Lower lobe of right lung (tissue), 2 donors: ENCODE results near the gene SMC4. TPM values are rescaled to one million over a fixed set of nuclear protein-coding genes. Genes with fewer than 3 reads are reported as not detected.

Source experiments
- ATAC-seq, 2 donors: fragments of 200-7000 bp; cut with Tn5 transposase; one replicate each; pipeline ENCODE4 v1.9.1; 2020 to 2022; ENCODE audit warnings: mild to moderate bottlenecking in 2 of 2, moderate library complexity in 2 of 2
- DNase-seq: peaks from one replicate; pipeline ENCODE4 v3.0.0-alpha.2; 2020
- H3K27ac ChIP-seq: fragments of 200-600 bp; one replicate; pipeline ENCODE4 v1.8.0; 2022
- H3K27me3 ChIP-seq: fragments of 200-600 bp; one replicate; pipeline ENCODE4 v1.8.0; 2022; ENCODE audit warnings: low read depth
- H3K36me3 ChIP-seq: fragments of 200-600 bp; one replicate; pipeline ENCODE4 v1.8.0; 2022; ENCODE audit warnings: mild to moderate bottlenecking
- H3K4me1 ChIP-seq: fragments of 200-600 bp; one replicate; pipeline ENCODE4 v1.8.0; 2022
- H3K4me3 ChIP-seq: fragments of 200-600 bp; one replicate; pipeline ENCODE4 v1.8.0; 2022; ENCODE audit warnings: mild to moderate bottlenecking
- H3K9me3 ChIP-seq: fragments of 200-600 bp; one replicate; pipeline ENCODE4 v1.8.0; 2022
- CTCF ChIP-seq: fragments of 200-600 bp; IDR thresholded peaks from one replicate; pipeline ENCODE4 v1.8.0; 2022; ENCODE audit warnings: antibody characterized with exemption, mild to moderate bottlenecking
- intact Hi-C: fragments of 100-400 bp; cut with DNase I; formaldehyde crosslinking; loops from one replicate; pipeline ENCODE4 v1.11.0; 2022
- total RNA-seq: library from RNA; stranded (reverse); fragmentation: NEBNext Ultra II Directional; extraction: Animal tissue kit (Norgen Biotek cat#: 25700); gene quantifications from one replicate; pipeline ENCODE4 v1.2.1, GENCODE V29; 2021
- donor health status: DM: no; HTN: yes; CAD: no; lungs with severe emphysema.

The SMC4 gene
- total RNA-seq, 1 donor from 2014 or later, result 57.6 TPM

GRCh38 chr3:160435747-160436146 lies 36.3 kb downstream of the SMC4 start:
- DNase-seq (no peak), ATAC-seq (no peak)
- peaks cover 50% of the 10 kb centered on the region for H3K36me3 ChIP-seq
- H3K9me3 ChIP-seq, result no peaks in the 10 kb centered on the region
- no peak for TF ChIP-seq CTCF
- H3K27ac ChIP-seq, result no peak overlapping the region
- intact Hi-C loops, result no loop called here
- no peaks in the 10 kb centered on the region for H3K27me3 ChIP-seq
- no peaks in the 10 kb centered on the region for H3K4me1 ChIP-seq
- no peak overlapping the region for H3K4me3 ChIP-seq

- ATAC-seq (no peak), DNase-seq (no peak)
- Histone ChIP-seq H3K27me3 (no peaks in the 10 kb centered on the region), H3K9me3 (no peaks in the 10 kb centered on the region), H3K27ac (no peak overlapping the region), H3K36me3 (peaks cover 37% of the 10 kb centered on the region), H3K4me1 (no peaks in the 10 kb centered on the region), H3K4me3 (no peak overlapping the region)
- no peak for TF ChIP-seq CTCF
- intact Hi-C loops, result no loop called here
Measured at GRCh38 chr3:160437083-160437455, 37.6 kb downstream of the SMC4 start.

GRCh38 chr3:160440687-160441086 lies 41.2 kb downstream of the SMC4 start:
- ATAC-seq (no peak), DNase-seq (no peak)
- H3K4me3 ChIP-seq, result no peak overlapping the region
- H3K27ac ChIP-seq, result no peak overlapping the region
- intact Hi-C loops, result no loop called here
- H3K9me3 ChIP-seq, result no peaks in the 10 kb centered on the region
- H3K4me1 ChIP-seq, result no peaks in the 10 kb centered on the region
- peaks cover 2% of the 10 kb centered on the region for H3K36me3 ChIP-seq
- H3K27me3 ChIP-seq, result no peaks in the 10 kb centered on the region
- no peak for TF ChIP-seq CTCF

GRCh38 chr3:160444411-160444810 lies 45.0 kb downstream of the SMC4 start:
- Histone ChIP-seq H3K4me1 (no peaks in the 10 kb centered on the region), H3K27ac (no peak overlapping the region), H3K4me3 (no peak overlapping the region), H3K27me3 (peaks cover under 1% of the 10 kb centered on the region), H3K36me3 (no peaks in the 10 kb centered on the region), H3K9me3 (no peaks in the 10 kb centered on the region)
- TF ChIP-seq CTCF, result no peak
- ATAC-seq (no peak), DNase-seq (no peak)
- intact Hi-C loops, result no loop called here

GRCh38 chr3:160445854-160446253 lies 46.4 kb downstream of the SMC4 start:
- H3K36me3 ChIP-seq, result no peaks in the 10 kb centered on the region
- ATAC-seq, result no peak
- peaks cover 3% of the 10 kb centered on the region for H3K27me3 ChIP-seq
- intact Hi-C loops, result no loop called here
- H3K9me3 ChIP-seq, result no peaks in the 10 kb centered on the region
- no peak overlapping the region for H3K4me3 ChIP-seq
- peaks cover 6% of the 10 kb centered on the region for H3K4me1 ChIP-seq
- TF ChIP-seq CTCF, result no peak
- no peak overlapping the region for H3K27ac ChIP-seq
- no peak for DNase-seq

- Histone ChIP-seq H3K36me3 (no peaks in the 10 kb centered on the region), H3K27me3 (peaks cover 3% of the 10 kb centered on the region), H3K27ac (no peak overlapping the region), H3K4me1 (peaks cover 6% of the 10 kb centered on the region), H3K4me3 (no peak overlapping the region), H3K9me3 (no peaks in the 10 kb centered on the region)
- no peak for TF ChIP-seq CTCF
- ATAC-seq, result no peak
- intact Hi-C loops, result no loop called here
- no peak for DNase-seq
Measured at GRCh38 chr3:160446522-160447056, 47.1 kb downstream of the SMC4 start.
